SK-N-MC (cell line): Measurements from ENCODE around the gene TBC1D12.

Experiments
- DNase-seq: peaks from one replicate; pipeline ENCODE4 v3.0.0-alpha.2; 2011; ENCODE audit warnings: low read depth, low spot score
- H3K27ac ChIP-seq: fragments of 200-600 bp; sonication (generic); 2 replicates; pipeline ENCODE4 v1.5.1; 2016; ENCODE audit warnings: mixed run types
- H3K36me3 ChIP-seq: fragments of 200-600 bp; sonication (generic); 2 replicates; pipeline ENCODE4 v1.6.1; 2017; ENCODE audit warnings: antibody characterized with exemption, low read length, mixed read lengths; ENCODE audit not compliant: insufficient read depth
- H3K4me3 ChIP-seq: fragments of 200-600 bp; sonication (generic); 2 replicates; pipeline ENCODE4 v1.5.1; 2016
- H3K9ac ChIP-seq: fragments of 200-600 bp; sonication (generic); 2 replicates; pipeline ENCODE4 v1.8.0; 2017; ENCODE audit warnings: mixed run types, mixed read lengths; ENCODE audit not compliant: insufficient read length
- H3K9me3 ChIP-seq: fragments of 200-600 bp; sonication (generic); 2 replicates; pipeline ENCODE4 v1.6.1; 2017; ENCODE audit warnings: low read depth, mild to moderate bottlenecking, antibody characterized with exemption, low read length, moderate library complexity, mixed read lengths
- EZH2 ChIP-seq: fragments of 200-600 bp; sonication (generic); IDR thresholded peaks from one replicate; pipeline ENCODE4 v1.6.1; 2017; ENCODE audit warnings: antibody characterized with exemption
- FOXP2 ChIP-seq: optimal IDR thresholded peaks from 2 replicates; pipeline ENCODE3; 2011; ENCODE audit warnings: mild to moderate bottlenecking, moderate library complexity; ENCODE audit not compliant: insufficient read depth; ENCODE audit errors: extremely low read length, control extremely low read depth
- POLR2AphosphoS5 ChIP-seq: IDR thresholded peaks from 2 replicates; pipeline ENCODE4 v1.6.1; 2012; ENCODE audit warnings: mild to moderate bottlenecking, low read depth, low read length, borderline replicate concordance

TBC1D12 gene

DNA sequence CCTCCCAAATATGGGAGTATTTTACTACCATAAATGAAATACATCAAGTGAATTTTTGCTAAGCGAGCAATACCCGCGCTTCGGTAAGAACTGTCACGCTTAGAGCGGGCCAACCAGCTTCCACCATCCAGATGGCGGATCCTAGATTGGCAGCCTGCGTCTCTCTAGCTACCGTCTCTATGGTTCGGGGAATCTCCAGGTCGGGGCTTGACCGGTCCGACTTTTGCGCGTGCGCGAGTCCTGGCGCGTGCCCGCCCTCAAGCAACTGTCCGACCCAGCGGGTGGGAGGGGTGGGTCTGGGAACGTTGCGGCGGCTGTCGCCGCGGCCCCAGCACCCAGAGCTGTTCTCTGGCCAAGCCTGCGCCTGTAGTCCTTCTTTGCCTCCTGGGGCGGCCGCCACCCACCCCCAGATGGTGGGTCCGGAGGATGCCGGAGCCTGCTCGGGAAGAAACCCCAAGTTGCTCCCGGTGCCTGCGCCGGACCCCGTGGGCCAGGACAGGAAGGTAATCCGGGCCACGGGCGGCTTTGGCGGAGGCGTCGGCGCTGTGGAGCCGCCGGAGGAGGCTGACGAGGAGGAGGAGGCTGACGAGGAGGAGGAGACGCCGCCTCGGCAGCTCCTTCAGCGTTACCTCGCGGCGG, at the start of gene TBC1D12:
Gene TBC1D12 (plus strand): TSS at position 338 of the 639 bp plus-strand sequence. CDS start 73 bp downstream, at position 411.
- peak within 1 kb of the TSS; percentile 26 for H3K9ac ChIP-seq
- H3K4me3 ChIP-seq, result peak within 1 kb of the TSS; percentile 76
- no peaks in the 10 kb centered on the region for H3K9me3 ChIP-seq
- no peaks in the 10 kb centered on the region for H3K36me3 ChIP-seq
- no peak within 1 kb of the TSS for H3K27ac ChIP-seq
- TF ChIP-seq FOXP2 (no peak), EZH2 (no peak), POLR2AphosphoS5 (no peak)
- DNase-seq, result no peak

DNA sequence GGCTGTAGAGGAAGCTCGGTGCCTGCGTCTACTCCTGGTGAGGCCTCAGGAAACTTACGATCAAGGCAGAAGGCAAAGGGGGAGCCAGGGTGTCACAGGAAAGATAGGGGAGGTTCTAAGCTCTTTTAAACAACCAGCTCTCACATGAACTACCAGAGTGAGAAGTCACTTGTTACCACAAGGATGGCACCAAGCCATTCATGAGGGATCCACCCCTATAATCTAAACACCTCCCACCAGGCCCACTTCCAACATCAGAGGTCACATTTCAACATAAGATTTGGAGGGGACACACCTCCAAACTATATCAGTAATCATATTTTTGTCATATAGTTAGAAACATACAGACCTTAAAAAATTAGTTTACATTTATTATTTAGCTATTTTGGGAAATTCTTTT, 49.0 kb upstream of the TBC1D12 start:
- peaks cover 79% of the 10 kb centered on the region for H3K36me3 ChIP-seq
- no peak for DNase-seq
- H3K27ac ChIP-seq, result no peak overlapping the region
- H3K4me3 ChIP-seq, result no peak overlapping the region
- TF ChIP-seq POLR2AphosphoS5, result no peak
- TF ChIP-seq EZH2, result no peak
- no peak for TF ChIP-seq FOXP2
- no peaks in the 10 kb centered on the region for H3K9me3 ChIP-seq
- no peak overlapping the region for H3K9ac ChIP-seq

DNA sequence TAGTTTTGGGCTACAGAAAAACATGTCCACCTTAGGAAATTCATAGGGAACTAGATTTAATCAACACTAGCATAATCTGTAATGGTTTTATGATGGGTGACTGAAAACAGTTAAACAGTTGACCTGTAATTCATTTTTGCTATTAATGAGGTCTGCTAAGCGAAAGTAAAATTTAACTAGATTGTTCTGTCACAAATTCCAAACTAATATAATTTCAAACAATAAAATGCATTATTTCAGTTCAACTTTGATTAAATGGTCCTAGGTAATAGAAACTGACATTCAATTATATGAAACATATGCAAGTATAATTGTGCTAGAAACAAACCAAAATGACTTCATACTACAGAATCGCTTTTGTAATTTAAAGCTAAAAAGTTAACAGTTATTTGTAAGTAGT, 46.5 kb upstream of the TBC1D12 start:
- H3K9ac ChIP-seq, result no peak overlapping the region
- no peaks in the 10 kb centered on the region for H3K9me3 ChIP-seq
- TF ChIP-seq EZH2 (no peak), POLR2AphosphoS5 (no peak), FOXP2 (no peak)
- no peak overlapping the region for H3K4me3 ChIP-seq
- H3K27ac ChIP-seq, result no peak overlapping the region
- peaks cover 81% of the 10 kb centered on the region for H3K36me3 ChIP-seq
- DNase-seq, result no peak

DNA sequence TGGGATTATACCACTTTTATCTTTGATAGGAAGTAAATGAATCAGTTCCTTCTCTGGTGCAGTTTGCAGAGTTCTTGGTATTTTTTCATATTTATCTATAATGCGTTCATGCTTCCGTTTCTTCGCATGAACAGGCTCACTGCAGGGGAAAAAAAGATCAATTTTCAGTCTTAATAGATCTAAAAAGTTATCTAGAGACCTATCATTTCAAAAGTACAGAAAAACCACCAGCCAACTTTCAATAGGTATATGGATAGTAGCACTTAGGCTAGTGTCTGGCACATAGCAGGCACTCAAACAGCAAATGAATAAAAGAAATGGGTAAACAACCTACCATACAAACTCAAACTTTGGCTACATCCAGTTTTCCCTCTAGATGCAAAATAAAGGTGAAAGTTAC, 45.1 kb upstream of the TBC1D12 start:
- H3K4me3 ChIP-seq, result no peak overlapping the region
- DNase-seq, result no peak
- H3K9ac ChIP-seq, result no peak overlapping the region
- no peaks in the 10 kb centered on the region for H3K9me3 ChIP-seq
- peaks cover 72% of the 10 kb centered on the region for H3K36me3 ChIP-seq
- no peak for TF ChIP-seq FOXP2
- TF ChIP-seq POLR2AphosphoS5, result no peak
- TF ChIP-seq EZH2, result no peak
- no peak overlapping the region for H3K27ac ChIP-seq

DNA sequence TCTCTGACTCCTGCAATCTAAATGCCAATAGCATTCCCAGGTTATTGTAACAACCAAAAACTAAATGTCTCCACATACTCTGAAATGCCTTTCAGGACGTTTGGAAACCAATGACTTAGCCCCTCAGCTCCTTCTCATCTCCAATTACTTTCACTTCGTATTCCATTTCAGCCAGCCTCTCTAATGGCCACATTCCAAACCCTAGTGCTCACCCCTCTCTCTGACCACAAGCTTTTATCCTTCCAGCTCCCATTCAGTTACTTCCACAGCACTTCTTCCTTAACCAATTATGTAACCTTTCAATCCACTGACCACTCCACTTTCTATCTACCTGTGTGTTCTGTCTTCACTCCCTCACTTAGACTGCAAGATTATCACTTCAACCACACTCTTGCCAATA, 43.9 kb upstream of the TBC1D12 start:
- H3K4me3 ChIP-seq, result no peak overlapping the region
- H3K27ac ChIP-seq, result no peak overlapping the region
- H3K9me3 ChIP-seq, result no peaks in the 10 kb centered on the region
- peaks cover 64% of the 10 kb centered on the region for H3K36me3 ChIP-seq
- TF ChIP-seq EZH2 (no peak), POLR2AphosphoS5 (no peak), FOXP2 (no peak)
- DNase-seq, result no peak
- no peak overlapping the region for H3K9ac ChIP-seq

DNA sequence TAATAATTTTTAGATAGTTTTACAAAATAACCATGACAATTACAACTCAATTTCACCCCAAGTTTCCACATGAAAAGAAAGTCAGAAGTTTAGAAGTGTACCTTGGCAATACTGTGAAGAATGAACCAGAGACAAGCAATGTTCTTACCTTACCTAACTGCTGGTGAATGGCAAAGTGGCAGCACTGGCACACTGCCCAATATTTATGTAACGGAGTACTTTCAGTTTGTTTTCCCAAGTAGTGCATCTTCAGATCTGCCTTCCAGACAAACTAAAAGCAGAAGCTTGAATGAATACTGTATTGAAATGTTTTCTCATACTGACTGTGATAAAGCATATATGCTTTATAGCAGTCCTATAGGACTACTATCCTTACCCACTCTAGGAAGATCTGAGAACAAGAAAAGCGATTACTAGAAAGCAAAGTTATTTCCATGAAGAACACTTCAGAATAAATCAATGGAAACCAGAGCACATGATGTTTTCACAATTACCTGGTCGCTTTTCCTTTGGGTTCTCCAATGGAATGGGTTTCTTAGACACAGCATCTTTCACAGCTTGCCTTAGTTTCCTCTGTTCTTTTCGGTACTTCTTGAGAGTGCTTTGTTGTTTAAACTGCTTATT, 41.1 kb upstream of the TBC1D12 start:
- TF ChIP-seq EZH2 (no peak), POLR2AphosphoS5 (no peak), FOXP2 (no peak)
- Histone ChIP-seq H3K9me3 (no peaks in the 10 kb centered on the region), H3K4me3 (peak overlapping the region; percentile 91), H3K36me3 (peaks cover 39% of the 10 kb centered on the region), H3K27ac (no peak overlapping the region), H3K9ac (peak overlapping the region; percentile 93)
- DNase-seq, result no peak

DNA sequence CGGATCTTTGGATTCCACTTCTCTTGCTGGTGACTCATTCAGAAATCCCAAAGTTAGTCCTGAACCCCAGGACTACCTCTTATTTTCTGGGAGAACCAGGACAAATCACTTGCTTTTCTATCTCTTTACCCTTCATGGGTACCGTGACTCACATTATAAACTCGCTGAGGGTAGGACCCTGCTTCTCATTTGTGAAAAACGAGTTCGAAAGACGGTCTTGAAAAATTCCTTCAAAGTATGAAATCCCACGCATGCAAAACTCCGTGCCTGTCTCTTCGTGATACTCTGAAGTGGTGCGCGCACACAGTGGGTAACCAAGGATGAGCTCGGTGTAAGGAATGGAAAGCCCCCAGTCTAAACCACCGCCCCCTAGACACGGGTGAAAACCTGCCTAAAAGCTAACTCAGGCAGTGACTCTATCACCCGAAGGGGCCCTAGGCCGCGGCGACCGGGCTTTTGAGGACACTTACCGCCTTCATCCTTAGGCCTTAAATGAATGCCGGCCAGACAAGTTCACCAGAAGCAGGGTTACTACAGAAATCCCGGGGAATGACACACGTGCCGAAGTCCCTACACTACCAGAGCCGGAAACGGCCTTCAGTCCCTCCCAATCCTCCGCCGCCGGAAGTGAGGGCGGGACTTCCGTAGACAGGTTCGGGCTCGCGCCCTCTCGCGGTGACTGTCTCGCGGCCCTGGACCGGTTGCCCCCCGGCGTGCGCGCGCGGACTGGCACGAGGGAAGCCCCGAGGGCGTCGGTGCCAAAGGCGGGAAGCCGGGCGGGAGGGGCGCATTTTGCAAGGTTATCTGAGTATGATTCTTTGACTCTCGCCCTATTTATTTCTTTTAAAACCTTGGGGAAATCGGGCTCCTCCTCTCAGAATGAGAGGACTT, 39.7 kb upstream of the TBC1D12 start, which contains the start of gene NOC3L:
Gene NOC3L (minus strand): TSS at position 580 of the 891 bp plus-strand sequence. CDS start 101 bp downstream, at position 479.
- Histone ChIP-seq H3K9me3 (no peaks in the 10 kb centered on the region), H3K36me3 (peaks cover 26% of the 10 kb centered on the region; the same call in 1 of the 2 replicates), H3K9ac (peak within 1 kb of the TSS; percentile 93), H3K27ac (no peak within 1 kb of the TSS), H3K4me3 (peak within 1 kb of the TSS; percentile 91)
- peak; percentile 14 for DNase-seq
- TF ChIP-seq POLR2AphosphoS5 (peak; percentile 83), EZH2 (no peak)

DNA sequence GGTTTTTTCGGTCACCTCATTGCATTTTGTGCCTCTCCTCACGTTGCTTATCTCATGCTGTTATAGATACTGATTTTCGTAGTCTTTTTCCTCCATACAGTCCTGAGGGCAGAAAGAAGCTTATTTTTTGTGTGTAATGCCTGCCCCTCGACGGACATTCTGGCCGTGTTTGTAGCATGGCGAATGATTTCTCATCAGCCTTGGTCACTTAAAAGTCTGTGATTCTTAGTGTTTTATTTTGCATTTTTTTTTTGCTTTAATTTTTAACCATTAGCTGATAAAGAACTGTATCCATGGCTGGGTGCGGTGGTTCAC, 39.1 kb upstream of the TBC1D12 start:
- Histone ChIP-seq H3K27ac (no peak overlapping the region), H3K36me3 (peaks cover 20% of the 10 kb centered on the region; the same call in 1 of the 2 replicates), H3K4me3 (peak overlapping the region; percentile 91), H3K9me3 (no peaks in the 10 kb centered on the region), H3K9ac (no peak overlapping the region)
- DNase-seq, result no peak
- TF ChIP-seq FOXP2, result no peak
- no peak for TF ChIP-seq POLR2AphosphoS5
- no peak for TF ChIP-seq EZH2

DNA sequence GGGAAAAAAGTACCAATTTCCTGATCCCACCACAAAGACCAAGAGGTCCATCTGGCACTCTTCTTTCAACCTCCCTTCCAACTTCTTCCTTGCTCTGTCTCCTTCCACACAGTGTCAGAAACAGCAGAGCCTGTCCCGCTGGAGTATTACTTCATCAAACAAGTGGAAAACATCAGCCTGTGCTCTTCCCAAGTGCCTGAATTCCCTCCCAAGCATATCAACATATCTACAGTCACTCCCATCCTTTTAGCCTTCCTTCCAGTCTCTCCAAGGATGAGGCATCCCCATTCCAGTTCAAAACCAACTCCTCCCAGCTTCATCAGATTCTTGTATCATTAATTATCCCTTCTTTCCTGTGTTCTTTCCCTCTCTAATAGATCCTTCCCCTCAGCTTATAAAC, 37.9 kb upstream of the TBC1D12 start:
- Histone ChIP-seq H3K9me3 (no peaks in the 10 kb centered on the region), H3K36me3 (peaks cover 8% of the 10 kb centered on the region; the same call in 1 of the 2 replicates), H3K27ac (no peak overlapping the region), H3K9ac (no peak overlapping the region), H3K4me3 (no peak overlapping the region)
- no peak for TF ChIP-seq POLR2AphosphoS5
- TF ChIP-seq EZH2, result no peak
- TF ChIP-seq FOXP2, result no peak
- no peak for DNase-seq
